HG02981 (cell line): Measurements from ENCODE around the gene ILK.

Source experiments
- ATAC-seq: cut with Tn5 transposase; IDR thresholded peaks from one replicate; pipeline ENCODE4 v1.9.1; 2021; ENCODE audit warnings: mild to moderate bottlenecking, moderate library complexity; ENCODE audit not compliant: unreplicated experiment

Gene ILK

DNA sequence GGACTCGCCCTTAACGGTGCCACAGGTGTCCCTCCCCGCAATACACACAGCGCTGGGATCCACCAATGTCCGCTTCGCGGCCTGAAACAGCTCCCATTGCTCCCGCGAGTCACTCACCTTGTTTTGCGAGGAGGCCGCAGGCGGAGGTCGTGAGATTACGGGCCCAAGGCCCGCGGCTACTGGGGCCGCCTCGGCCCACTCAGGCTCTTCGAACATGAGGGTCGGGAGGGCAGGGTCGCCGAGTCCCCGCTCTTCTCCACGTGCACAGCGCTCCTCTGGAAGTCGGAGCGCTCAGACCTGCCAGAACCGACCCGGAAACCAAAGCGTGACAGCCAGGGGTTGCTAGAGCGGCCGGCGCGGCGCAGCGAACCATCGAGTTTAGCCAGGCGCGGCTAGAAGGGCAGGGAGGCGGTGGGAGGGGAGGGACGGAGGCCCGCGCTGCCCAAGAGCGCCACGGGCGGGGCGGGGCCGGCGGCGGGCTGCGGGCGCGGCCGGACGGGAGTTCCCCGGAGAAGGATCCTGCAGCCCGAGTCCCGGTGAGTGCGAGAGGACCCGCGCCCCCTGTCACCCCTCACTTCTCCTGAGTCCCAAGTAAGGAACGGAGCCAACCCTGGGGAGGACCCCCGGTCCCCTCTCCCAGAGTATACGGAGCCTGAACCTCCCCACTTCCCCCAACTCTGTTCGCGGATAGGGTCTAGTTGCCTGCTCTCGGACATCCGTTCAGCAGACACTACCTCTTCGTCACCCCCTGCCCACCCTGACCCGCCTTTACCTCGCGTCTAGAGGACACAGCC lies at the start of gene ILK, which contains the start of gene RRP8:
Gene ILK, plus strand, starts transcription at position 488 of the 794 bp plus-strand sequence. CDS start 498 bp downstream, outside the sequence.
Gene RRP8, minus strand, starts transcription at position 330 of the 794 bp plus-strand sequence. Its CDS starts 114 bp downstream, at position 216.
- peak; percentile 70 for ATAC-seq

DNA sequence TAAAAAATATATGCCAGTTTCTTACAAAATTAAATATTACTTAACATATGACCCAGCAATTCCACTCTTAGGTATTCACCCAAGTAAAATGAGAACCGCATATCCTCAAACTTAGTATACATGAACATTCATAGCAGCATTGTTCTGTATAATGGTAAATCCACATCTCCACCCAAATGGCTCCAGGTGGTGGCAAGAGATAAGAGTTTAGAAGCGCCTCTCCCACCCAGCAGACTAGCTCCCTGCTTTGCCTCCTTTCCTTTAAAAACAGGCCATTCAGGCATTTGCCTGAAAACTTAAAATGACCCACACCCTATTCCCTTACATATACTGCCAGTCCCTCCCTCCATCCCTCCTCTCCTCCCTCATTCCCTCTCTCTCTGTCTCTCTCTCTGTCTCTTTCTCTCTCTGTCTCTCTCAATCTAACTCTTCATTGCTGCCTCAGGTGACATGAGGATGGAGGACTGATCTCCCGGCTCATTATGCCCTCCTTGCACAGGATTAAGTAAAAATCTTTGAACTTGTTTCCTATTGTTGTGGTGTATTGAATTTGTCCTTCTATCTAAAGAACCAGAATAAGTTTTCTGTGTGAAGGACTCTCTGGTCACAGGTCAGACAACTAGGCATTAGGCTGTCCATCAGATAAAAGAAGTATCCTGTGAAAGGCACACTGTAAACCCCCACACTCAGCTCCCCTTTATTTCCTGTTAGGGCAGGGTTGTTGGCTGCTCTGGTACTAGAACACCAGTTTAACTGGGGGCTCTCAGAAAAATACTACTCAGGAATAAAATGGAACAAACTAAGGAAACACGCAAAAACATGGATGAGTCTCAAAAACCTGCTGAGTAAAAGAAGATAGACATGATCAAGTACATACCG lies 48.5 kb upstream of the ILK start:
- no peak for ATAC-seq

DNA sequence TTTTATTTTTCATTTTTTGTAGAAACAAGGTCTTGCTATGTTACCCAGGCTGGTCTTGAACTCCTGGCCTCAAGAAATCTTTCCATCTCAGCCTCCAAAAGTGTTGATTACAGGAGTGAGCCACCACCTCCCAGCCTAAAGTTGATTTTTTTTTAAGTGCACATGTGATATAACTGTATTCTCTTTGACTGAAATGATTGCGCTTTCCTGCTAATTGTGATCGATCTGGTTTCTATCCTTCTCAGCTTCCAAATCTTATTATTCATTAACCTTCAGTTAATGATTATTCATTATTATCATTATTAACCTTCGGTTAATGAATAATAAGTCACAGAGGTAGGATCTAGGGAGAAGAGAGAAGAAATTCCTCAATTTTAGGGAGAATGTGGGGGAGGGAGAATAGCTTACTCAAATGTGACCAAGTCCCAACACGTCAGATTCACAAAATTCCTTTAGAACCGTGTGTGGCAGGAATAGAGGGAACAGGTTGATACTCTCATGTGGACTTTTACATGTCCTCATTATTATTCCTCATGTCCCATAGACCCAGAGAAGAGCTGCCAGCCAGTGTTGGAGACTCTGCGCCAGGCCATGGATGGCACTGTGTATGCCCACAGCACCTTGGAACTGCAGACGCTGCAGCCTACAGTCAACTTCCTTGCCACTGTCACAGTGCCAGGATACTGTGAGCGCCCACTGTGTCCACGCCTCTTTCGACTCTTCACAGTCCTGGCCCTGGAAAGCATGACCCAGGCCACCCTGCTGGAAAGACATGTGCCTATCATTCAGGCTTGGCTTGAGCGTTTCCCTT lies 47.2 kb upstream of the ILK start:
- no peak for ATAC-seq

DNA sequence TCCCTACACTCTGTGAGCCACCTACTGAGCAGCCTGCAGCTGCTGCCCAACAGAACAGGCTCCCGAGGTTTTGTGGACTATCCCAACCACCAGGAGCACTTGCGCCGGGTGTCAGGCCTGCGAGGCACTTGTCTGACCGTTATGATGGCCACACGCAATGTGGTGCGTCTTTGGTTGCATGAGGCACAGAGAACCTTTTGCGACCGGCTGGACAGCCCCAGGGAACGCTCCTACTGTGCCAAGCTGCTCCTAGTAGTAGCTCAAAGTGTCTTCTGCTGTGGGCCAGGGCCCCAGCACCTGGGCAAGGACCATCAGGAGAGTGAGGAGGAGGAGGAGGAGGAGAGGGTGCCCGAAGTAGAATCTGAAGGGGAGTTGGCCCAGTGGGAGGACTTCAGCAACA lies 46.5 kb upstream of the ILK start:
- ATAC-seq = no peak

DNA sequence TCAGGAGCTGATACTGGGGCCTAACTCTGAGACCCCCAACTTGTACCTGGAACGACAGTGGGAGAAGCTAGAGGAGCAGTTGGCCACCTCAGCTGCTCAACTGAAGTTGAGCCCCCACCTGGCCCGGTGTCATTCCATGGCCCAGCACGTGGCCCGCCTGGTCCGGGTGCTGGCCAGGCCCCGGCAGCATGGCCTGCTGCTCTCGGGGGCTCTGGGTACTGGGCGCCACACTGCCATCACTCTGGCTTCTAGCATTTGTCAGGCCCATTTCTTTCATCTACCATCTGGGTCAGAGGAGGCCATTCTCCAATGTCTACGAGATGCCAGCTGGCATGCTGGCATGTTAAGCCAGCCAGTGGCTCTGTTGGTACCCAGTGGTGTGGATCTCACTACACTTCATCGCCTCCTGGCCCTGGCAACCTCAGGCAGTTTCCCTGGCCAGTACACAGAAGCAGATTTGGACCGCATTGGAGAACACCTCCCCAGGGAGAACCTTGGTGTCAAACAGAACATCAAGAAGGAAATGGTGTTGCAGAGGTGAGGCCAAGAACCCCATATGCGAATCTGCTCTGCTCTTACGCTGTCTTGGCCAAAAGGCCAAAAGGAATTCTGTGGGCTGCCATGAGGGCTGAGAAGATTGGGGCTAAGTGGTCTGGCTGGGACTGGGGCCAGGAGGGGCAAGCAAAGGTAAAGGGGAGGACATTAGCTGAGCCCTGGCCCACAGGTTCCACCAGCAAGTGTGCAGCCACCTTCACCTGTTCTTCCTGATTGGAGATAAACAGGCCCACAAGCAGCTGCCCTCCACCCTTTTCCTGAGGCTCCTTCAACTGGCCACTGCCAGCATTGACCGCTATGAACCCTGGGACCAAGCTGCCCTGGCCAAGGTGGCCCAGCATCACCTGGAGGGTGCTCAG lies 45.6 kb upstream of the ILK start:
- no peak for ATAC-seq

DNA sequence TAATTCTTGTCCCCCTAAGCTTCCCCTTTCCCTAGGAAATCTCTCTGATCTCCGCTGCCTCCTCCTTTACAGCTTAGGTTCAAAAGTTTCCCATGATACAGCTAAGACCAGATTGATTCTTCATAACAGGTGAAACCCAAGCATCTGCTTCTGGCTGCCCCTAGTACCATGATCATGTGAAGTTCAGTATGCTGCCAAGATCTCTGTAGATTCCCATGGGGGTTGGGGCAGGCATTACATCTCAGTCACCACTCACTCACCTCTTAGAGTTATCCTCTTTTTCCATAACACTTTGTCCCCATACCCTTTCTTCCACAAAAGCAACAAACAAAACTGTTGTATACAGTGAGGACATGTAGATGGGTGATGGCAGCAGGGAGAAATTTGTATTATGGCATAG lies 44.2 kb upstream of the ILK start:
- no peak for ATAC-seq

DNA sequence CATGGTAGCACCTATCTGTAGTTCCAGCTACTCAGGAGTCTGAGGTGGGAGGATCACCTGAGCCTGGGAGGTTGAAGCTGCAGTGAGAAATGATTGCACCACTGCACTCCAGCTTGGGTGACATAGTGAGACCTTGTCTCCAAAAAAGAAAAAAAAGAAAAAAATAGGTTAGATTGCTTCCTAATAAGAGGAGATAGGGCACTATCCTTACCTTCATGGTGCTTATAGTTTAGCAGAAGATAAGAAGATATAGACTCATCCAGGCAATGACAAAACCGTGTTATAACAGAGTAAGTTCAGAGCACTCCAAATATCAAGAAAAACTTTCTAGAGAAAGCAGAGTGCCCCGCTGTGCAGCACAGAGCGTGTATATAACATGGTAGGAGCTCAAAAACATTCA lies 42.3 kb upstream of the ILK start:
- ATAC-seq = no peak

DNA sequence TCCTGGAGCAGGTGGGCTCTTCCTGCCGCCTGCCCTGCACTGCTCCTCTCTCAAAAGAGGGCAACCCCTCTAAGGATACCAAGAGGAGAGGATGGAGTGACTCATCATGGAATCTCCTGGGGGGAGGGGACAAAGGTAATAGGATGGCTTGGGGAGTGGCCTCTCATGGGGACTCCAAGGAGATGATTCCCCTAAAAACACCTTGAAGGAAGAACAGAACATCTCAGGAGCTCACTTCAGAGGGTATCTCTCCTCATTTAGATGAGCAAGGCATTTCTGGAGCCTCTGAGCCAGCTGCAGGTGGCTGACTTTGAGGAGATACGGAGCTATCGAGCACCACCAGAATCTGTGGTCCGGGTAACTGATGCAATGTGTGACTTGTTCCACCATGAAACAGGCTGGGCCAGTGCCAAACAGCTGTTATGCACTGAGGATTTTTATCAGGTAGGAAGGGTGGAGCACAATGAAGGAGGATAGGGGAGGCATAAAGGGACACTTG lies 40.4 kb upstream of the ILK start:
- no peak for ATAC-seq

DNA sequence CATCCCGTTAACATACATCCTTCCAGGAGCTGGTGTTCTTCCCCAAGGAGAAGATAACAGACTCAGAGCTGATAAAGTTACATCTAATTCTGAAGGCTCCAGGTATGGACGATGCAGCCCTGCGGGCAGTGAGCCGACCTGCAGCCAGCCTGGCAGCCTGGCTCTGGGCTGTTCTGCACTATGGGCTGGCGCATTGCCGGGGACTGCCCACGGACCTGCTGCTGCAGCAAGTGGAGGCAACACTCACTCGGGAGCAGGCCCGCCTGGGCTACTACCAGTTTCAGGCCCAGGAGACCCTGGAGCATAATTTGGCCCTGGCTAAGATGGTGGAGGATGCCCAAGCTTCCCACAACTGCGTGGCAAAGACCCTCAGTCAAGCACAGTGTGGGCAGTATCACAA lies 39.9 kb upstream of the ILK start:
- ATAC-seq = no peak

DNA sequence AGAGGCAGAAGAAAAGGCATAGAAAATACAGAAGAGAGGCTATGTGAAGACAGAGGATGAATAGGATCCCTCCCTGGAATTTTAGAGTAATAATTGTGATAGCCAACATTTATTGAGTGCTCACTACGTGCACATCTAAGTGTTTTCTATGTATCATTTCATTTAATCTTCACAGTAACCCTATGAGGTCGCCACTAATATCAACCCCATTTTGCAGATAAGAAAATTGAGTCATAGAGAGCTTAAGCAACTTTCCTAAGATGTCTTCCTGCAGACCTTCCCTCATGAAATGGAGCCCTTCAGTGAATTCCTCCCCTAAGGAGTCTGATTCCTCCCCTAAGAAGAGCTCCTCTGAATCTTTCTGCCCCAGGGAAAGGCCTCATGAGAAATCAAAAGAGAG lies 38.2 kb upstream of the ILK start:
- ATAC-seq = no peak

DNA sequence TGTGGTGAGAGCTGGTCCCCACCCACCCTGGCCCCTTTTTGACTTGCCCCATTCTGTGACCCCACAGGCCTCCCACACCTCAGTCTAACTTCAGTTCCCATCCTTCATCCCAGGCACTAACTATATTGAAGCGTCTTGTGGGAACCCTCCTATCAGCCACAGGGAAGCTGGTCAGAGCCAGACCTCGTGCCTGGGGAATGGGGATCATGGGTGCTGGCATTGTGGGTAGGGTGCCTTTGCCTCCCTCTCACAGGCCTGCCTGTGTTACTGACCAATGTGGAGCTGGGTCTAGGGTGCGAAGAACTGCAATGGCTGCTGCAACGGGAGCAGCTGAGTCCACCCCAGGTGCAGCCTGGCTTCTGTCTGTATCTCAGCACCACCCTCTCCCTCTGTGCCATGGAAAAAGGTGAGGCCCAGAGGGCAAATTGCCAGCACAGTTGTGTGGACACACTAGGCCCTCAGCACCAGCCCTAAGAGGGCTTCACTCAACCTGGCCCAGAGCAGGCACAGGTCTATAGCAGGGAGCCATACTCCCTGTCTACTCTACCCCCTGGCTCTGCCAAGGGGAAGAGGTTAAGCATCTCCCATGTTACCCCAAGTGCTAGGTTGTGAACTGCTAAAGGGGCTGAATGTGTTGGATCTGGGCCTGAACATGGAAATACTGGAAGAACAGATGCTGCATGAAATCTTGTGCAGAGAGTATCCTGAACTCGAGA lies 37.4 kb upstream of the ILK start:
- no peak for ATAC-seq

DNA sequence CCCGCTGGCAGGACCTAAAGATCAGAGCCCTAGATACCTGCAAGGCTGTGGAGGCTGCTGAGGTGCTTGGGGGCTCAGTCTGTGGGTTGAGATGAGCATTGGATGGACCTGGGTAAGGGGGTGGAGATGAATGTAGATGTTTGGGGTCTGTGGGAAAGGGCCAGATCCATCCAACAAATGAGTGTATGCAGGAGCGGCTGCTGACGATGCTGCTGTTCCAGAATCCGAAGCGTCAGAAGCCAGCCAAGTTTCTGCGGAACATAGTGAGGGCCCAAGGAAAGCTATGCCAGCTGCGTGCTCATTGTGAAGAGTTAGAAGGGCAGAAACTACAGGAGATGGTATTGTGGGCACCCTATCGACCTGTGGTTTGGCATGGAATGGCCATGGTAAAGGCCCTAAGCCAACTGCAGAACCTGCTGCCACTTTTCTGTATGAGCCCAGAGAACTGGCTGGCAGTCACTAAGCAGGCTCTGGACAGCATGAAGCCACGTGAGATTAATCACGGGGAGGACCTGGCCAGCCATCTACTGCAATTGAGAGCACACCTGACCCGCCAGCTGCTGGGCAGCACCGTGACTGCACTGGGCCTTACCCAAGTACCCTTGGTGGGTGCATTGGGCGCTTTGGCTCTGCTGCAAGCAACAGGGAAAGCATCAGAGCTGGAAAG lies 36.7 kb upstream of the ILK start:
- no peak for ATAC-seq

DNA sequence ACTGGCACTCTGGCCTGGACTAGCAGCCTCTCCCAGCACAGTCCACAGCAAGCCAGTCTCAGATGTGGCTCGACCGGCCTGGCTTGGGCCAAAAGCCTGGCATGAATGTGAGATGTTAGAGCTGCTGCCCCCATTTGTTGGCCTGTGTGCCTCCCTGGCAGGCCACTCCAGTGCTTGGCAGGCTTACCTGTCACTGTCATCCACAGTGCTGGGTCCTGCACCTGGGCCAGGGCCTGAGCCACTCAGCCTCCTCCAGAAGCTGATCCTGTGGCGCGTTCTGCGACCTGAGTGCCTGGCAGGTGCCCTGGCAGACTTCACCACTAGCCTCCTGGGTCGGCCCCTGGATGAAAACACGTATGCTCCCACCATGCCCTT lies 36.2 kb upstream of the ILK start:
- ATAC-seq = no peak

DNA sequence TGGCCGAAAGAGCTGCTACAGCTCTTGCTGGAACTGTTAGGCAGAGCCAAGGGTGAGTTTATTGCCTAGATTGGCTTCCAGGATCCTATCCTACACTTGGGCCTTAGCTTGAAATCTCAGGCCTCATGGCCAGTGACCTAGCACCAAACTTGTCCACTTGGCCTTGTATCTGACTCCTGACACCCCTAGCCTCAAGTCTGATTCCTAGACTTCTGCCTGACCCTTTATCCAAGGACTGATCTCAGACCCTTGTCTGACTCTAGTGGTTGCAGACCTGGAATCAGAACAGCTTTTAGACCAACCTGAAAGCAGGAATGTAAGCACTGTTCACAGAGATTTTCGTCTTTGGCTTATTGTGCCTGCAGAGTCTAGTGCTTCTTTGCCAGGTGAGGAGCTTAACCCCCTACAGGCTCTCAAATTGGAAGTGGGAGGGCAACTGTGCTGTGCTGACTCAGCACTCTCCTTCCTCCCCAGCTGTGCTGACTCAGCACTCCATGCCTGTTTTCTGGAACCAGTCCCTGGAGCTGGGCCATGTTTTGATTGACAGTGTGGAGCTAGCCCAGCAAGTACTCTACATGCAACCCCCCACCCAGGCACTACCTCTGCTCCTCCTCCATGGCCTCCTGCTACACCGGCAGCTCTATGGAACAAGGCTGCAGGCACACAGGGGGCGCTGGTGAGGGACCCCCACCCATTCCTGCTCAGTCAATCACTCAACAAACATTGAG lies 35.2 kb upstream of the ILK start:
- ATAC-seq = no peak

DNA sequence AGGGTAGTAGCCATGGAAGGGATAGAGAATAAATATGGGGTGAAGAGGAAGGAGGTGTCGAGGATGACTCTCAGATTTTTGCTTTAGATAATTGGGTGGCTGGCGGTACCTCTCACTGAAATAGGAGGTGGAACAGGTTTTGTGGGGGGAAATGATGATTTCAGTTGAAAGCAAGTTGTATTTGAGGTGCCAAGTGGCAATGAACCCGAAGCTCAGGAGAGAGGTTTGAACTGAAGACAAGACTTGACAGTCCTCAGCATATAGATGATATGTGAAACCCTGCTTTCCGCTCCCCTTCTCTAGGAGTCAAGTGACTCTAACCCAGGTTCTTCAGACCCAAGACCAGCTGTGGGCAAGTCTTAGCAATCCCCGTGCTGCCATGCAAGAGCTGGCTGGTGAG lies 33.9 kb upstream of the ILK start:
- ATAC-seq = no peak

DNA sequence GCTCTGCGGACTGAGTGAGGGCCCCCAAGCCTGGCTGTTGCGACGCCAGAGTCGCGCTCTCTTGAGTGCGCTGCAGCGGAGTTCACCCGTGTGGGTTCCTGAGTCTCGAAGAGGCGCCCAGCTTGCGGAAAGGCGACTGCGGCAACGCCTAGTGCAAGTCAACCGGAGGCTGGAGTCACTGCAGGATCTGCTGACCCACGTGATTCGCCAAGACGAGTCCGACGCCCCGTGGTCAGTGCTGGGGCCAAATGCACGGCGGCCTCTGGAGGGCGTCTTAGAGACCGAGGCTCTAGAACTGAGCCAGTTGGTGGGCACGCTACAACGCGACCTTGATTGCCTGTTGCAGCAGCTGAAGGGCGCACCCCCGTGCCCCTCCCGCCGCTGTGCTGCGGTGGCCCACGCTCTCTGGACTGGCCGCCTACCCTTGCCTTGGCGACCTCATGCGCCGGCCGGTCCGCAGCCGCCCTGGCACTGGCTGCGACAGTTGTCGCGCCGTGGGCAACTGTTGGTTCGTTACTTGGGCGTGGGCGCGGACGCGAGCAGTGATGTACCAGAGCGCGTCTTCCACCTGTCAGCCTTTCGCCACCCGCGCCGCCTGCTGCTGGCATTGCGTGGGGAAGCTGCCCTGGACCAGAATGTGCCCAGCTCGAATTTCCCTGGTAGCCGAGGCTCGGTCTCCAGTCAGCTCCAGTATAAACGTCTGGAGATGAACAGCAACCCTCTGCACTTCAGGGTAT lies 32.7 kb upstream of the ILK start:
- ATAC-seq = no peak

DNA sequence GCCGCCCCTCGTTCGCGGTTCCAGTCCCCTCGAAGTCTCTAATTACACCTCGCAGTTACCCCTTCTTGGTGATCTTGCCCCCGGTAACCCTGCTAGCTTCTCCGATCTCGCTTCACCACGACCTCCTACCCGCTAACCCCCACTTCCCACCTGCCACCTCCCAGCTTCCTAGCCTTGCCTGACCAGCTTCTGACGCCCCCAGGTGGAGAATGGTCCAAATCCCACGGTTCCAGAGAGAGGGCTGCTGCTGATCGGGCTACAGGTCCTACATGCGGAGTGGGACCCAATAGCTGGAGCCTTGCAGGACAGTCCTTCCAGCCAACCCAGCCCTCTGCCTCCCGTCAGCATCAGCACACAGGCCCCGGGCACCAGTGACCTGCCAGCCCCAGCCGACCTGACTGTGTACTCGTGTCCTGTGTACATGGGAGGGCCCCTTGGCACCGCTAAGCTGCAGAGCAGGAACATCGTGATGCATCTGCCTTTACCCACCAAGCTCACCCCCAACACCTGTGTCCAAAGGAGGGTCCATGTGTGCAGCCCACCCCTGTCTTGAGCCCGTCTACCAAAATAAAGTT lies 32.1 kb upstream of the ILK start:
- no peak for ATAC-seq
